GM18520 (cell line): ENCODE data around the gene ETFA.
A peak's percentile ranks its signal among the peaks of the same experiment; 100 is the strongest.

ENCODE experiments used
- ATAC-seq: cut with Tn5 transposase; IDR thresholded peaks from one replicate; pipeline ENCODE4 v1.9.1; 2021; ENCODE audit not compliant: unreplicated experiment

ETFA gene

DNA sequence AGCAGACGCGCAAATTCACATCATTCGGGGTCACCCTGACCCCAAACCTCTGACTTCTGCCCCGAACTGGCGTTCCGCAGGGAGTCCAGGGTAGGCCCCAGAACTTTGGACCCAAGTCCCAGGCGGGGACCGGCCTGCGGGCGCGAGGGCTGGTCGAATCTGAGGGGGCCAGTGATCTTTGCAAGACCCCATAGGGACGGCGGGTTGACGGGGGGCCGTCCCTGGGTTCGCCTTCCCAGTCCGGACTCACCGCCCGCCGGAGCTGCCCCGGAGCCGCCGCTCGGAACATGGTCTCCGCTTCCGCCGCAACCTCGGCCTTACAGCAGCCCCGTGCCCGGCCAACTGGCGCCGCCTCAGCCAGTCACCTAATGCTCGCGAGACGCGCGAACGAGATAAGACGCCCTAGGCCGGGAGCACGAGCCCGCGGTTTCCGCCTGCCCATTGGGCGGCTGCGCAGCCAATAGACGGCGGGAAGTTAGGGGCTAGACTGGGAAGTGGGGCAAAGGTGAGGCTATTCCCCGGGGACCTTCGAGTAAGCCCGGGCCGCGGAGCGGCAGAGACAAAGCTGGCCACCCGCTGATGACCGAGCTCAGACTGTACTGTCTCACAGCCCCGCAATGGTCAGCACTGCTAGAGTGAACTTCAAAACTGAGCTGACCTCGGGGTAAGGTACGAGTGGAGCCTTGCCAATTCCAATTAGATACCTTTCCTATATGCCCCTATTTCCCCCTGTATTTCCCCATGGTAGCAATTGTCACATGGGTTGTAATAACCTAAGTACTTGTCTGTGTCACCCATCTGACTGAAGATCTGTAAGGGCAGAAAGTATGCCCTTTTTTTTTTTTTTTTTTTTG is at the start of gene ETFA:
Gene ETFA, minus strand, starts transcription at position 370 of the 854 bp plus-strand sequence. Its CDS starts 81 bp downstream, at position 289.
- ATAC-seq = peak; percentile 96

DNA sequence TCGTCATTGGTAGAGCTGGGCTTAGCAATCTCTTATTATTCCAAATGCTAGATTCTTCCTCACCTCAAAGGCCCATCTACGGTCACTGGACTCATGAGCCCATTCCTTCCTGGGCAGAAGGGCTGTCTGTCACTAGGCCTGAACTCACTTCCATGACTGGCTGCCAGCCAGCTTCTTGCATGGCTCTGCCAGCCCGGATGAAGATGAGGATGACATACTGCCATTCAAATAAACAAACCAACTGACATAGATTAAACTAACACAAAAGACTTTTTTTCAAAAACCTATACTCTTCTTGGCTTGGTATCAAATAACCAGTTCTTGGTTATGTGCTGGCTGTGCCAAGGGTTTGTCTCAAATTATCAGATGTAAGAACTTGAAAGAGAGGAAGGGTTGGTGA is 49.1 kb upstream of the ETFA start:
- ATAC-seq = no peak

DNA sequence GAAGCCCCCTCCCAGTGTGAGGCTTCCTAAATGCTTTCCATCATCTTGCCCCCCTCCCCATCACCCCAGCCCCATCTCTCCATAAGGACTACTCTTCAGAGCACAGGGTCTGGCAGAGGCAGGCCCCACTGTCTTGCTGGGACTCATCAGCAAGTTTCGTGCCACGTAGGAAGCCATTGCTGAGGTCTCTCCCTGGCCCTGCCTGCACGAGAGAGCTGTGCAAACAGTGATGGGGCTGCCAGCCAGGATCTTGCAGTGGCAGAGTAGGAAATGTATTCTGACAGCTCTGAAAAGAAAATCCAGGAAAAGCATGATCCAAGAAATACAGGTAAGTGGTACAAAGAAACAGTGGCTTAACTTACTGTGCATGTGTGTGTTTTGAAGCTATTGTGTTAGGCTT is 47.9 kb upstream of the ETFA start:
- ATAC-seq = no peak

DNA sequence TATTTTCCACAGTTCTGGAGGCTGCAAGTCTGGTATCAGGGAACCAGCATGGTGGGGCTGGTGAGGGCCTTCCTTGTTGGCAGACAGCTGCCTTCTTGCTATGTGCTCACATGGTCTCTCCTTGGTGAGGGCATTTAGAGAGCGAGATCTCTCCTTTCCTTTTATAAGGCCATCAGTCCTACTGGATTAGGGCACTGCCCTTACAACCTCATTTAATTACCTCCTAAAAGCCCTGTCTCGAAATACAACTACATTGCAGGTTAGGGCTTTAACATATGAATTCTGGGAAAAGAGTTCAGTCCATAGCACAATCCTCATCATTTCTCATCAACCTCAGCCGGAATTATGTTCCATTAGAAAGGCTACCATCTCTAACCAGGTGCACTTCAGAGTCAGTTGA is 47.2 kb upstream of the ETFA start:
- ATAC-seq = no peak

DNA sequence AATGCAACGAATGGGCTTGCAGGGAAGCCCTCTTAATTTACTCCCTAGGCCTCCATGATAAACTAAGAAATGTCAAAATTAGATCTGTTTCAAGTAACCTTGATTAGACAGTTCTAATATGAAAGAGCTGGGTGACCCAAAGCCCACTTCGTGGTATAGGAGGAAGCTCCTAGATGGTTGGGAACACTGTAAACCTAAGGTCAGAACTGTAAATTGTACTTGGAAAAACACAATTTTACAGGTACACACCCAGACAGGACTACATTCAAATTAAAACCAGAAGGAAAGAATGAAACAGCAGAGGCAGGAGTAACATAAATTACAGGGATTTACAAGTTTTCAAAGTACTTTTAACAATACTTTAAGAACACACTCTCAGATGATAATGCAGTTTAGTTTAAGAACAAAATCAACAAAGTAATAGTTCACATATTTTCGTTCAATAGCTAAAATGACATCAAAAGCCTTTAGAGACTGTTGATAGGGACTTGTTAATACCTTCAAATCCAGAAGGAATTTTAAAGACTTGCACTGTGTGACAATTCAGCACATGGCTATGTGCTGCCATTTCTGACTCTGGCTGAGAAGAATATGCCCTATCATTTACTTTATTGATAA is 43.7 kb upstream of the ETFA start:
- ATAC-seq = no peak

GRCh38 chr15:76353903-76354302 is 42.6 kb upstream of the ETFA start:
- no peak for ATAC-seq

DNA sequence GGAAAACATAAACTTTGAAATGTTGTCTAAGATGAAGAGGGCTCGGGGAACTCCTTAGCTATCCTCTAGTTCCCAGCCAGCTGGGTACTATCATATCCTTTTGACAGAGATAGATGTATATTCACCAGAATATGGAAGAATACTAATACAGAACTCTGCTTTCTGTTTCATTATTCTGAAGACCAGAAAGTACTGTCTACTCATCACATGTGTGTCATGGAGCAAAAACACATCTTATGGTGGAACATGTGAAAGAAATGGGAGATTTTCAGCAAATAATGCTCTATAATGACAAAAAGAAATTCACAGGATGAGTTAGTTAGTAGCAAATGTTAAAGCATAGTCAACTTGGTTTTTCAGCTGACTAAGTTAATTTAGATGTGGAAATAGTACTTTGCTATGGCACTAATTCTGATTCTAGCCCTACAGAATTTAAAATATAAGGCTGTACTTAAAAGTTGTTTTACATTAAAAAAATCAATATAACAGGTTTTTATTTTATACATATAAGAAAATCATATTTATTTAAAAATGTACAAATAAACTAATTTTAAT is 41.8 kb upstream of the ETFA start:
- no peak for ATAC-seq

DNA sequence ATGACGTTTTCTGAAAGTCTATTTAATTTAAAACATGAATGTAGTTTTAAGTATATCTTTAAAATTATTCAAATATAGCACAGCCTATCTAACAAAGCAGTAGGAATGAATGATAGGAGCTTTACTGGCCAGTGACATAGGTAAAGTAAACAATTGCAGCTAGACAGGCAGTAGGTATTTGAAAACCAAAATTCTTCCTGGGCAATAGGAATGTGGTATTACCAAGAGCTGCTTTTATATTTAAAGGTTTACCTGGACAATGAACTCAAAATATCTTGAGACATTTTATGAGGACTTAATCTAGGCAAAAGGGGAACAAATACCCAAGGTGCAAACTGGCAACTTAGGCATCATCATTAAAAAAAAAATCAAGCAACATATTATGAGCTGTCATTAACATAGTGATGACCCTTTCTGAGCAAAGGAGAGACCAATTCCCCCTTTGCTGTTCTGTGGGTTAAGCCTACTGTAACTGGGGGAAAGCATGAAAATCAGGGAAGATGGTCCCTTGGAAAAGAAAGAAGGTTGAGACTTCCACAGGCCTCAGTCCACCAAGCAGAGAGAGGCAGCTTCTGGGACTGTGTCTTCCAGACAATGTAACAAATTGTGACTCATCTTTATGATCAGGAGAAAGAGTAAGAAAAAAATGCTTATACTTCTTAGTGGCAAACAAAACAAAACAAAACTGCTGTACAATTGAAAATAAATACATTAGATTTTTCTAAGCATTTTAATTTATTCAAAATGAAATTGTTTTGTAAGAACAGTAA is 38.2 kb upstream of the ETFA start:
- no peak for ATAC-seq

- ATAC-seq = no peak
These were observed 36.3 kb upstream of the ETFA start for GRCh38 chr15:76347482-76348055.

- no peak for ATAC-seq
These were observed 35.6 kb upstream of the ETFA start for GRCh38 chr15:76346669-76347481.

GRCh38 chr15:76345880-76346668 is 34.8 kb upstream of the ETFA start:
- ATAC-seq = no peak

DNA sequence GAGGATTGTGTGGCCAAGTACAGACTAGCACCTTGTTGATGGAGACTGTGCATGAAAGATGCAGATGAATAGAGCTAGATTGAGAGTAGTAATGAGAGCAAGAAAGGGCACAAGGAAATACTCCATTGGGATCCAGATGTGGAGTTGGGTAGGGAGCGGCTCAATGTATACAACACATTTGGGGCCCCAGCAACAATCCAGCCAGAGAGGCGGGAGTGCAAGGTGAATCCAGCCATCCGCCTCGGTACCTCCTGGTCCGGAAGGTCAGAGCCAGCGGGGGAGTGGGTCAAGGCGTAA is 34.3 kb upstream of the ETFA start:
- ATAC-seq = no peak

DNA sequence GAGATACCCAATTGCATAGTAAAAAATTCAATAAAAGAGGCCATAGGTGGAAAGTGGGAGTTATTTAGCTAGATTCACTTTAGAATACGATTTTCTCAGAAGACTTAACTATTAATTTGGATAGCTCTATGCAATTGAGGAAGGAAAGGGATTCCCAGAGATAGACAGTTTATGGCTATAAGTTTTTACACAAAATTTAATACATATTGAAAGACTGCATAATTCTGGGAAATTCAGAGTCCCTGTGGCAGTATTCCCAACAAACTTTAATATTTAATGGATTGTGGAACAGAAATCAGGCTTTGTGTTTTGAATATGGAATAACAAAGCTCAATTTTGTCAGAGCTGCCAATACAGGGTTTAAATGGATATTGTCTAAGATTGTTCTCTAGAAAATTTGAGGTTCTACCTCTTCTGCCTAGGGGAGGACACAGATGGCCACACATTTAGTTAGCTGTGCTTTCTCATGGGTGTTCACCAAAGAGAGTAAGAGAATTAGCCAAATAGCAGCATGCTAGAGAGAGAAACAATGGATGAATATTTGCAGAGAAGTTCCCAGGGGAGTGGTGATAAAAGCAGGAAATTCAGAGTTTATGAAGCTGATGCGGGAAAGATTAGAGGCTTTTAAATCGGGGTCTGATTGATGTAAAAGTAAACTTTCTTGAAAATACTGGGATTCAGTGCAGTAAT is 33.8 kb upstream of the ETFA start:
- ATAC-seq = no peak

DNA sequence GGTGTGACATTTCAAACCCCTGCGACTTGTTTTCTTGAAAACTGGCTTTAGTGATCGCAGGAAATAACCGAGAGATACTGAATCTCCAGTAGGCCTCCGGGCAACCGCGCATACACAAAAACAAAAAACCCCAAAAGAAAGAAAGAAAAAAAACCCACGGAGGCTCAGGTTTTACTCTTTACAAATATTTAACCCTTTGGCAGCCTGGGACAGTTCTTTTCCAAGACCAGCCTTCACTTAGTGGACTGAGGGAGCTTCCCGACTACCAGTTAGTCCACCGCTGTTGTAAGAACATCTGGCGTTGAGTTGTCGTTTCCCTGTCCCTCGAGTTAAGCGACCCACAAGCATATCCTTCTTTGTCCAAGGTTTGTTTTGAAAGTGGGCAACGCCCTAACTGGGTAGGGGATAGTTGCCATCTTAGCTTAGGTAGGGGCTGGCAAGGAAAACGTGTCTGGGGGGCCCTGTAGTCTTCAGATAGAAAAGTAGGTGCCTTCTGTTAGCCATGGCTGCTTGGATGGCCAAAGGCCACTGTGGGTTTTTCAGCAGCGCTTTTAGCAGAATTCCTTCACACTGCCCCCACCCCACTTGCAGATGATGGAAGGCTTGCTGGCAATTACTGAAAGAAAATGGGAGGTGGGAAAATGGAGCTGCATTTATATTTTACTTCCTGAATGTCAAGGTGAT is 32.2 kb upstream of the ETFA start:
- no peak for ATAC-seq

GRCh38 chr15:76342382-76343201 is 31.3 kb upstream of the ETFA start:
- no peak for ATAC-seq

DNA sequence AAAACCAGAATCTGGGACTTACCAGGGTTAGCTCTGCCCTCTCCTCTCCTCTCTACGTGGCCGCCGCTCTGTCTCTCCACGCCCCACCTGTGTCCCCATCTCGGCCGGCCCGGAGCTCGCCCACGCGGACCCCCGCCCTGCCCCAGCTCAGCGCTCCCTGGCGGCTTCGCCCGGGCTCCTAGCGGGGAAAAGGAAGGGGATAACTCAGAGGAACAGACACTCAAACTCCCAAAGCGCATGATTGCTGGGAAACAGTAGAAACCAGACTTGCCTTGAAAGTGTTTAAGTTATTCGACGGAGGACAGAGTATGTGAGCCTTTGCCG is 30.8 kb upstream of the ETFA start:
- no peak for ATAC-seq

GRCh38 chr15:76341366-76342057 is 30.2 kb upstream of the ETFA start:
- ATAC-seq = no peak
